Caki2 (cell line): ENCODE results near the gene CLSTN2. TPM values are rescaled to one million over a fixed set of nuclear protein-coding genes. Genes with fewer than 3 reads are reported as not detected.

Experiments used
- DNase-seq: peaks from one replicate; pipeline ENCODE4 v3.0.0-alpha.2; 2015; ENCODE audit warnings: low read depth
- in situ Hi-C: cut with HindIII; loops from 2 replicates; pipeline ENCODE4 v1.10.0; 2016; ENCODE audit warnings: low sequenced_read_pairs, low pct_unique_long_range_greater_than_20kb, mixed read lengths
- total RNA-seq: library from RNA; depleted of rRNA; stranded (reverse); fragments of >200 nt; shearing (Covaris generic); gene quantifications from 2 replicates; pipeline ENCODE4 v1.2.3, GENCODE V29; 2014; ENCODE audit warnings: low replicate concordance

The CLSTN2 gene
- total RNA-seq, 1 experiment from 2014 or later = 37.8 TPM

GRCh38 chr3:140152851-140153639, 218.1 kb downstream of the CLSTN2 start:
- in situ Hi-C loops = no loop called here
- DNase-seq = no peak

- DNase-seq = no peak
- in situ Hi-C loops = no loop called here
Observed at GRCh38 chr3:140153736-140154135, 218.8 kb downstream of the CLSTN2 start.

DNA sequence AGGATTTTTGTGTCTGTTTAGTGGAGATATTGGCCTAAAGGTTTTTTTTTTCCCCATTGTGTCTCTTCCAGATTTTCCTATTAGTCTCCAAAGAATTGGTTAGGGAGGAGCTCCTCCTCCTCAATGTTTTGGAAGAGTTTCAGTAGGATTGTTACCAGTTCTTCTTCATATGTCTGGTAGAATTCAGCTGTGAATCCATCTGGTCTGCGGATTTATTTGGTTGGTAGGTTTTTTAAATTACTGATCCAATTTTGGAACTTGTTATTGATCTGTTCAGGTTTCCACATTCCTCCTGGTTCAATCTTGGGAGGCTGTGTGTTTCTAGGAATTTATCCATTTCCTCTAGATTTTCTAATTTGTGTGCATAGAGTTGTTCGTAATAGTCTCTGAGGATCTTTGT, 222.2 kb downstream of the CLSTN2 start:
- DNase-seq = no peak
- in situ Hi-C loops = no loop called here

GRCh38 chr3:140159646-140160045, 224.7 kb downstream of the CLSTN2 start:
- in situ Hi-C loops = no loop called here
- no peak for DNase-seq

DNA sequence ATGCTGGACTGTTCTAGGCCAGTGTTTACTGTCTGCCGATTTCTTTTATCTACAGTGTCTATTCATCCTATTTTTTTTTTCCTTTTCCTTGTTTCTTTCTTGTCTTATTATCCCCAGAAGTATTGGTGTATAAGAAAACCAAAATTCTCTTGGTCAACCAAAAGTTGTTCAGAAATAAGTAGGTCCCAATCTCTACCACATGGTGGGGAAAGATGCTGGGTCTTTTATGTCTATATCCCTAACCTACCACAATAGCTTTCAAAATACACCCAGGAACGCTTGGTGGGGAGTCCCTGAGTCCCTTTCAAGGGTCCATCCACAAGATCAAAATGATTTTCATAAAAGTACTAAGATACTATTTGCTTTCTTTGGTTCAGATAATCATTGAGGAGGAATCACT, 225.6 kb downstream of the CLSTN2 start:
- no peak for DNase-seq
- in situ Hi-C loops = no loop called here

GRCh38 chr3:140162551-140162950, 227.6 kb downstream of the CLSTN2 start:
- in situ Hi-C loops = no loop called here
- DNase-seq = no peak

DNA sequence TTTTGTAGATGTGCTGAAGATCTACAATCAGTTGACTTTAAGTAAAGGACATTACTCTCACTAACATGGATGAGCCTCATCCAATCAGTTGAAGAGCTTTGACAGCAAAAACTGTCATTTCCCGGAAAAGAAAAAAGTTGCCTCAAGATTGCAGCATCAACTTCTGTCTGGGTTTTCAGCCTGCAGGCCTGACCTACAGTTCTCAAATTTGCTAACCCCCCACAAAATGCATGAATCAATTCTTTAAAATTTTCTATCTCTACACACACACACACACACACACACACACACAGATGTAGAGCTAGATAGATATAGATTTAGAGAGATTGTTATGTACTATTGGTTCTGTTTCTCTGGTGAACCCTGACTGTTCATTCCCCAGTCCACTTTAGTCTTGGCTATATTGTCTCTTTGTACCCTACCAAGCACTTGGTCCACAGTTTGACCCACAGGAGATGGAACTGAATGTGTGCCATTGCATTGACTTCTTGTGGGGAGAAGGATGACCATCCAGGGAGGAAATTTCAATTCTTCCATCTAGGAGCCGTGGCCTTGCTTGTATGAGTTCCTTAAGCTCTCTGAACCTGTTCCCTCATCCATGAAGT, 228.3 kb downstream of the CLSTN2 start:
- in situ Hi-C loops = no loop called here
- DNase-seq = no peak

DNA sequence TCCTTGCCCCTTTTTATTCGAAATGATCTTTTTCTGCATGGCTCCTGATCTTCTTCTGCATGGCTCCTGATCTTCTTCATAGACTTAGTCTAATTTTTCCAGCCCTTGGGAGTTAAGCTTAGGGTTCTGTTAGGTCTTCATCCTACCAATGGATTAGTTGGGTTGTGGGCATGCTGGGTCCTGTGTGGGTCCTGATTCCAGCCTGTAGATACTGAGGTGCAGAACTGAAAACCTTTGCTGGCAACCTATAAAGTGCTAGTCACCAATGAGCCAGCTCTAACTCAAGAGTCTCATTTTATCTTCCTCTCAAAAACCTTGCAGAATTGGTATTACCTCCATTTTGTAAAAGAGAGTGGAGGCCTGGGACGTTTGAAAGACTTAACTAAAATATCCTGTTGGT, 229.2 kb downstream of the CLSTN2 start:
- DNase-seq = no peak
- in situ Hi-C loops = no loop called here

DNA sequence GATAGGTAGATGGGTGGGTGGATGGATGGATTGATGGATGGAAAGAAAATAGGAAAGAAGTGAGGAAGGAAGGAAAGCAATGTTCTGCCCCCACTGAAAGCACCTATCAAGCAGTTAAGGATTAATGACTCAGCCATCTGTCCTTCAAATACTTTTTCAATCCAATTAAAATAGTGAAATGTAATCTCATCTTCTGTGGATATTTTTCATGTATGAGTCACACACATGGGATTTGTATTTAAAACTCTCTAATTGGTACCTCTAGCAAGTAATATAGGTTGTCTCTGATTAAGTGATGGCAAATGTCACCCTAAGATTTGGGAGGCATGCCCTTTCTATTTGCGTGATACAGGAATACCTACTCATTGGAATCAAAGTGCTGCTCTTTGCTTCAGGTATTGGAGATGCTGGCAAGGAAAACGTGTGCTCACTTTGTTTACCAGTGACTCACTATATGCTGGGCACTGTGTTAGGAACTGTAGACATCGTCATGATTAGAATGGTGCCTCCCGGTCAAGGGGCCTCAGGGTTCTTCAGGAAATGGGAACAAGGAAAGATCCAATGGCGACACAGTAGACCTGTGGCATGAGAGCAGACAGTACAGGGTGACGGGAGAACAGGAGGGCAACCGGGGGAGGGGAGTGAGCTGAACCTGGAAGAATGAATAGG, 230.1 kb downstream of the CLSTN2 start:
- peak; percentile 55 for DNase-seq
- in situ Hi-C loops = no loop called here

DNA sequence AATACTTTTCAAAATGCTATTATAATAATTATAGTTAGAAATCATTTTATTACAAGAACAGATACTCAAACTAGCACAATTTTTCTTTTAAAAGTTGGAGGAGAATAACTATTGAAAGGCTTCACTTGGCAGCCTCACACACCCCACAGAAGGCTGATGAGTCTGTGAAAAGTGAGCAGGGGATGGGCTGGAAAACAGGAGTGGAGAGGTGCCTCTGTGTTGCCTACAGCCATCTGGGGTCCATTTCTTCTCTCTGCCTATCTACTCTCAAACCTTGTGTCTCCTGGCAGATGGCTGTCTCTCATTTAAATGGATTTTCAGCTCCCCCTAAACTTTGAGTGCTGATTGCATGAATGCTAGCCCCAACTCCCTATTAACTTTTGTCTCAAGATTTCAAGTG, 230.8 kb downstream of the CLSTN2 start:
- in situ Hi-C loops = no loop called here
- no peak for DNase-seq

DNA sequence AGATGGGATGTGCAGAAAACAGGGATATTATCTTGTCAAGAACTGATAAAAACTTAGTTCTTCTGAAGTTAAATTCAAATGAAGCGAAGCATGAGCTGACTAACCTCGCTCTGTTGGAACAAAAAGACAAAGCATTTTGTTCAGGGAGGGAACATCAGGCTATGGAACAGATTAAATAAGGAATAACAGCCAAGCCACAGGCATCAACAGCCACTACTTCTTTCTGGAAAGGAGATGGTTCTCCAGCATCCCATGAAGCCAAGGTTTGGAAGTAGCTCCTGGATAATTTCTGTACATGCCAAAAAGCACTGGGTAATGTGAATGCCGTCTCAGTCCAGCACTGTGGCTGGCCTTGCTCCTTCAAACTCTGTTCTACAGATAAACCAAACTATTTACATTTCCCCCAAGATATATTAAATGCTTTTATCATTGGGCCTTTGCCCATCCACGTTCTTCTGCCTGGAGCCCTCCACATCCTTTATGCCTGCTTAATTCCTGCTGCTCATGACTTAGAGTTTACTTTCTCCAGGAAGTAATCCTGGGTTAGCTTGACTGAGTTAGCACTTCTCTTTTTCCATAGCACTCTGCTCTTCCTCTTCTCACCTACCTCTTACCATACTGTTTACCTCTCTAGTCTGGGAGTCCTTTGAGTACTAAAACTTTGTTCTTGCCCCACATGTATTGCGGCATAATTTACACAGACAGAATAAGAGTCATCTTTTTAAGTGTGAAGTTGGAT, 232.0 kb downstream of the CLSTN2 start:
- in situ Hi-C loops = no loop called here
- no peak for DNase-seq

GRCh38 chr3:140167600-140168281, 232.8 kb downstream of the CLSTN2 start:
- in situ Hi-C loops = no loop called here
- DNase-seq = peak; percentile 37

DNA sequence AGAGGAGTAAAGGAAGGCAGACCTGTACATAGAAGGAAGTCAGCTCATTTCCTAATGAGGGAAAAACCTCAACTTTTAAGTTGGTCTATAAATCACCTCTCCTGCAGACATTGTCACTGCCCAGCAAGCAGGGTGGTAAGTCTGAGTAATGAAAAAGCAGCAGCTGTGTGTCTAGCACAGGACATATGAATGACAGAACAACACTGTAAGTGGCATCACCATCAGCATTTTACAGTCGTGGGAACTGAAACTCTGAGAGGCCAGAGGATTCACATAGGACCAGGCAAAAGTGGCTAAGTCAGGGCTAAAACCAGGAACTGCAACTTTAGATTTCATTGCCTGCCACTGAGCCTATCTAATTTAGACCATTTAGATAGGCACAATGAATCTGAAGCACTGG, 235.6 kb downstream of the CLSTN2 start:
- DNase-seq = no peak
- in situ Hi-C loops = no loop called here

DNA sequence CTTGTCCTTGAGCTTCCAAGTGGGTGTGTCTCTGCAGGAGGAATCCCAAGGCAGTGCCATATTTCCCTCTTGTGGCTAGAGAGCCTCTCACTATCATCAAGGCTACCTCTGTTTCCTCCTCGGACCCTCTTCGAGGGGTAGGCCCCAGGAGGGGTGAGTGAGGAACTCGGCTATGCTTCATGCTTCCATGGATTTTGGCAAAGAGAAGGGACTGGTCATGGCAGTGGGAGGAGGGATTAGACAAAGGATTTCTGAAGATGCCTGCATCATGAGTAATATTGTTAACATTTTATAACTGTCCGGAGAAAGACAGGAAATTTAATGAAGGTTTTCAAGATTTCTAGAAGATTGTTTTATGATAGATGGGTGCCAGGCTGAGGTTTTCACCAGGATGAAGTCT, 241.5 kb downstream of the CLSTN2 start:
- peak; percentile 57 for DNase-seq
- in situ Hi-C loops = no loop called here

GRCh38 chr3:140177943-140178342, 243.0 kb downstream of the CLSTN2 start:
- in situ Hi-C loops = no loop called here
- DNase-seq = no peak

DNA sequence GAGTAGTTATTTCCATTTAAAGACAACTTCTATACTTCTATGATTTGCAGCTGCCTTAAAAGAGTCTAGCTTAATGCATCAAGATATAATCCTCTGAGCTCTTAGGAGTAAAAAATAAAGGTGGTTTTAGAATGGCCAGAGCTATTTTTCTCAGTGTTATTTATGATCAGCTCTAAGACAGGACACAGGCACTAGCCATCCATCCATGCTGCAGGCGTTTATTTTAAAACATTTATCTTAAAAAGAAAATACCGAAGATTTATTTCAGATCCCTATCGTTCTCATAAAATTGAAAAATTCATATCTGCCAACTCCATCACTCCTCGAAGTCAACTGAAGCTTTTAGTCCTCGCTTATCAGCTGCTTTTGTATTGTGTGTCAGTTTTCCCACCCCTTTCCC, 243.5 kb downstream of the CLSTN2 start:
- DNase-seq = no peak
- in situ Hi-C loops = no loop called here

DNA sequence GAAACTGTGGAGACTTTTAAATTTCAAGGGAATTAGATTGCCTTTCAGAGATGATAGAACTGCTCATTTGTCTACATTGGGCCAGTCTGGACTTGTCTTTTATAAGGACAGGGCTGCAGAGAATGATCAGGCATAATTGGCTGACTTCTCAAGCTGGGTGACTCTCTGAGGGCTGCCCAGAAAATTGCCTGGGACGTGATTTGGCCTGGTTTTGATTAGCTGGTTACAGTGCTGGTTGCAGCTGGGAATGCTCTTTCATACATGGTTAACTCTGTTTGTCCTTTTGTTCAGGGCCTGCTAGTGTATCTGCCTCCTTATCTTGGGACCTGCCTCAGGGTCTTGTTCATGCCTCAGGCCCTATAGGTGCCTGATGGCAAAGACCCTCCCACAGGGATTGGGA, 245.6 kb downstream of the CLSTN2 start:
- in situ Hi-C loops = no loop called here
- no peak for DNase-seq

- DNase-seq = no peak
- in situ Hi-C loops = no loop called here
Observed at GRCh38 chr3:140185375-140185774, 250.4 kb downstream of the CLSTN2 start.
